Measurements from ENCODE around the gene SPEM2. TPM values are rescaled to one million over a fixed set of nuclear protein-coding genes. Genes with fewer than 3 reads are reported as not detected.

Gene SPEM2
- total RNA-seq, 3 donors from 2014 or later (not counting 1 experiment from before 2014, with no cell fraction given), result not detected

GRCh38 chr17:7418472-7419152 is 6.8 kb upstream of the SPEM2 start:
- H3K9me3 ChIP-seq (ENCODE audit: control insufficient read depth, insufficient read depth, low read length), result no peaks in the 10 kb centered on the region
- no peaks in the 10 kb centered on the region for H3K9me3 Mint-ChIP-seq
- no peak overlapping the region for H3K27ac Mint-ChIP-seq
- H3K27me3 ChIP-seq (ENCODE audit: control insufficient read depth, insufficient read depth, low read length), result no peaks in the 10 kb centered on the region
- H3K36me3 ChIP-seq (ENCODE audit: control insufficient read depth, insufficient read depth, low read length), result no peaks in the 10 kb centered on the region
- intact Hi-C loops (cut with micrococcal nuclease), result no loop called here
- H3K27ac ChIP-seq (ENCODE audit: low read length), result no peak overlapping the region
- no peaks in the 10 kb centered on the region for H3K4me1 Mint-ChIP-seq
- no peak for TF ChIP-seq CTCF (IDR thresholded peaks at IDR 0.05)
- no peaks in the 10 kb centered on the region for H3K36me3 Mint-ChIP-seq
- H3K4me3 Mint-ChIP-seq, result no peak overlapping the region
- ATAC-seq (no peak), DNase-seq (no peak)
- H3K4me3 ChIP-seq (ENCODE audit: low read length), result no peak overlapping the region
- no peaks in the 10 kb centered on the region for H3K4me1 ChIP-seq (ENCODE audit: control insufficient read depth, insufficient read depth, low read length)
- H3K27me3 Mint-ChIP-seq (ENCODE audit: low read depth in 2 of 2), result no peaks in the 10 kb centered on the region
- 81% methylated on average over 17 of the region's 18 CpGs for WGBS (ENCODE audit: insufficient coverage)

- Mint-ChIP-seq H3K4me1 (no peaks in the 10 kb centered on the region), H3K36me3 (no peaks in the 10 kb centered on the region), H3K27me3 (ENCODE audit: low read depth in 2 of 2) (no peaks in the 10 kb centered on the region), H3K27ac (no peak within 1 kb of the TSS), H3K9me3 (no peaks in the 10 kb centered on the region), H3K4me3 (no peak within 1 kb of the TSS)
- Histone ChIP-seq H3K9me3 (ENCODE audit: control insufficient read depth, insufficient read depth, low read length) (no peaks in the 10 kb centered on the region), H3K4me1 (ENCODE audit: control insufficient read depth, insufficient read depth, low read length) (no peaks in the 10 kb centered on the region), H3K27me3 (ENCODE audit: control insufficient read depth, insufficient read depth, low read length) (no peaks in the 10 kb centered on the region), H3K36me3 (ENCODE audit: control insufficient read depth, insufficient read depth, low read length) (no peaks in the 10 kb centered on the region), H3K4me3 (ENCODE audit: low read length) (no peak within 1 kb of the TSS), H3K27ac (ENCODE audit: low read length) (no peak within 1 kb of the TSS)
- WGBS (ENCODE audit: insufficient coverage), result 88% methylated on average over 17 of the region's 17 CpGs
- DNase-seq (no peak), ATAC-seq (no peak)
- intact Hi-C loops (cut with micrococcal nuclease), result no loop called here
- TF ChIP-seq CTCF (IDR thresholded peaks at IDR 0.05), result no peak
Observed at GRCh38 chr17:7419819-7420610, 5.4 kb upstream of the SPEM2 start, which contains the start of gene SPEM1. TSS of gene SPEM1 (plus strand) at chr17:7420324. CDS start at chr17:7420385, 61 bp downstream.

- no peak overlapping the region for H3K27ac Mint-ChIP-seq
- Histone ChIP-seq H3K9me3 (ENCODE audit: control insufficient read depth, insufficient read depth, low read length) (no peaks in the 10 kb centered on the region), H3K36me3 (ENCODE audit: control insufficient read depth, insufficient read depth, low read length) (no peaks in the 10 kb centered on the region), H3K4me3 (ENCODE audit: low read length) (no peak overlapping the region), H3K27ac (ENCODE audit: low read length) (no peak overlapping the region), H3K4me1 (ENCODE audit: control insufficient read depth, insufficient read depth, low read length) (no peaks in the 10 kb centered on the region), H3K27me3 (ENCODE audit: control insufficient read depth, insufficient read depth, low read length) (no peaks in the 10 kb centered on the region)
- no peaks in the 10 kb centered on the region for H3K36me3 Mint-ChIP-seq
- H3K4me3 Mint-ChIP-seq, result no peak overlapping the region
- 94% methylated on average over 16 of the region's 16 CpGs for WGBS (ENCODE audit: insufficient coverage)
- no peak for ATAC-seq
- H3K27me3 Mint-ChIP-seq (ENCODE audit: low read depth in 2 of 2), result no peaks in the 10 kb centered on the region
- no peaks in the 10 kb centered on the region for H3K9me3 Mint-ChIP-seq
- no peak for DNase-seq
- no peak for TF ChIP-seq CTCF (IDR thresholded peaks at IDR 0.05)
- H3K4me1 Mint-ChIP-seq, result no peaks in the 10 kb centered on the region
- intact Hi-C loops (cut with micrococcal nuclease), result no loop called here
Observed at GRCh38 chr17:7421186-7421585, 4.2 kb upstream of the SPEM2 start.

All from natural killer cell (primary cell).